Calu3 (cell line): ENCODE data around the gene ZNF687. TPM values are rescaled to one million over a fixed set of nuclear protein-coding genes. Genes with fewer than 3 reads are reported as not detected.

Experiments used
- BruUV-seq: library from RNA; stranded (reverse); fragments of 400-500 nt; replicated peaks from 2 replicates; lab custom pipeline; 2021; lab: Mats Ljungman, UMichigan
- CTCF ChIA-PET: fragments of 300-600 bp; sonication (Branson Sonifier 250); formaldehyde crosslinking; loops from one replicate; lab custom pipeline; 2022; ENCODE audit warnings: antibody characterized with exemption; lab: Charles Lee
- DNase-seq: peaks from one replicate; pipeline ENCODE4 v3.0.0; 2022
- H3K27ac Mint-ChIP-seq: one replicate; pipeline ENCODE4 v1.8.0; 2022; ENCODE audit warnings: mixed read lengths; ENCODE audit not compliant: unreplicated experiment
- H3K27me3 Mint-ChIP-seq: one replicate; pipeline ENCODE4 v1.8.0; 2022; ENCODE audit warnings: mixed read lengths; ENCODE audit not compliant: unreplicated experiment
- H3K36me3 Mint-ChIP-seq: one replicate; pipeline ENCODE4 v1.8.0; 2022; ENCODE audit warnings: mild to moderate bottlenecking, moderate library complexity, mixed read lengths; ENCODE audit not compliant: insufficient read depth, unreplicated experiment
- H3K4me1 Mint-ChIP-seq: one replicate; pipeline ENCODE4 v1.8.0; 2022; ENCODE audit warnings: mild to moderate bottlenecking, low read depth, mixed read lengths; ENCODE audit not compliant: unreplicated experiment
- H3K4me3 Mint-ChIP-seq: one replicate; pipeline ENCODE4 v1.8.0; 2022; ENCODE audit warnings: mild to moderate bottlenecking, low read depth, moderate library complexity, mixed read lengths; ENCODE audit not compliant: unreplicated experiment
- H3K9me3 Mint-ChIP-seq: one replicate; pipeline ENCODE4 v1.8.0; 2022; ENCODE audit warnings: low read depth, mixed read lengths; ENCODE audit not compliant: unreplicated experiment
- intact Hi-C: fragments of 100-400 bp; cut with micrococcal nuclease; formaldehyde crosslinking; loops from one replicate; pipeline ENCODE4 v1.10.0; 2022; ENCODE audit not compliant: unreplicated experiment
- total RNA-seq: library from RNA; stranded (reverse); gene quantifications from 2 replicates; pipeline ENCODE4 v1.2.3, GENCODE V29; 2022
- TF ChIP-seq, protein P1 (sequence below): fragments of 200-600 bp; IDR thresholded peaks from one replicate; pipeline ENCODE4 v1.8.0; 2022; ENCODE audit warnings: antibody characterized with exemption; ENCODE audit not compliant: unreplicated experiment

The ZNF687 gene
- total RNA-seq, 1 experiment from 2014 or later: 42.9 TPM

DNA sequence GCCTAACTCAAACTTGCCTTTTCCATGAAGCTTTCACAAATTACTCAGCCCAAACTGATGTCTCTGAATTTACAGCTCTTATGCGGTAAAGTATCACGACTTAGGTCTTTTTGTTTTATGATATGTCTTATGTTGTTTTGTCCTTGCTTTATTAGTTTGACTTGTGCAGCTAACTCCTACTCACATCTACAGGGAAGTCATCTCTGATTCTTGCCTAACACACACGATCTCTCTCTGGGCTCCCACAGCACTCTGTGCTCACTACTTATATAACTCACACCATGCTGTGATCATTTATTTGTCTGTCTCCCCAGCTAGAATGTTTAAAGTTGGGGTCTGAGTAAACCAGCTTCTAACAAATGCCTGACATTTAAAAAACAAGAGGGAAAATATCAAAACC lies 54.5 kb downstream of the ZNF687 start:
- TF ChIP-seq, protein P1, sequence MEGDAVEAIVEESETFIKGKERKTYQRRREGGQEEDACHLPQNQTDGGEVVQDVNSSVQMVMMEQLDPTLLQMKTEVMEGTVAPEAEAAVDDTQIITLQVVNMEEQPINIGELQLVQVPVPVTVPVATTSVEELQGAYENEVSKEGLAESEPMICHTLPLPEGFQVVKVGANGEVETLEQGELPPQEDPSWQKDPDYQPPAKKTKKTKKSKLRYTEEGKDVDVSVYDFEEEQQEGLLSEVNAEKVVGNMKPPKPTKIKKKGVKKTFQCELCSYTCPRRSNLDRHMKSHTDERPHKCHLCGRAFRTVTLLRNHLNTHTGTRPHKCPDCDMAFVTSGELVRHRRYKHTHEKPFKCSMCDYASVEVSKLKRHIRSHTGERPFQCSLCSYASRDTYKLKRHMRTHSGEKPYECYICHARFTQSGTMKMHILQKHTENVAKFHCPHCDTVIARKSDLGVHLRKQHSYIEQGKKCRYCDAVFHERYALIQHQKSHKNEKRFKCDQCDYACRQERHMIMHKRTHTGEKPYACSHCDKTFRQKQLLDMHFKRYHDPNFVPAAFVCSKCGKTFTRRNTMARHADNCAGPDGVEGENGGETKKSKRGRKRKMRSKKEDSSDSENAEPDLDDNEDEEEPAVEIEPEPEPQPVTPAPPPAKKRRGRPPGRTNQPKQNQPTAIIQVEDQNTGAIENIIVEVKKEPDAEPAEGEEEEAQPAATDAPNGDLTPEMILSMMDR: no peak
- no peak overlapping the region for H3K27ac Mint-ChIP-seq
- no peak for DNase-seq
- H3K4me3 Mint-ChIP-seq: no peak overlapping the region
- H3K9me3 Mint-ChIP-seq: no peaks in the 10 kb centered on the region
- intact Hi-C loops: no loop called here
- no peaks in the 10 kb centered on the region for H3K27me3 Mint-ChIP-seq
- CTCF ChIA-PET: interaction anchor here (0.6 kb wide), 1 partner anchor 397 kb away, joined by 3 read pairs; no protein-coding TSS in a partner anchor
- BruUV-seq: no TSS peak
- peaks cover 5% of the 10 kb centered on the region for H3K36me3 Mint-ChIP-seq
- H3K4me1 Mint-ChIP-seq: no peaks in the 10 kb centered on the region

DNA sequence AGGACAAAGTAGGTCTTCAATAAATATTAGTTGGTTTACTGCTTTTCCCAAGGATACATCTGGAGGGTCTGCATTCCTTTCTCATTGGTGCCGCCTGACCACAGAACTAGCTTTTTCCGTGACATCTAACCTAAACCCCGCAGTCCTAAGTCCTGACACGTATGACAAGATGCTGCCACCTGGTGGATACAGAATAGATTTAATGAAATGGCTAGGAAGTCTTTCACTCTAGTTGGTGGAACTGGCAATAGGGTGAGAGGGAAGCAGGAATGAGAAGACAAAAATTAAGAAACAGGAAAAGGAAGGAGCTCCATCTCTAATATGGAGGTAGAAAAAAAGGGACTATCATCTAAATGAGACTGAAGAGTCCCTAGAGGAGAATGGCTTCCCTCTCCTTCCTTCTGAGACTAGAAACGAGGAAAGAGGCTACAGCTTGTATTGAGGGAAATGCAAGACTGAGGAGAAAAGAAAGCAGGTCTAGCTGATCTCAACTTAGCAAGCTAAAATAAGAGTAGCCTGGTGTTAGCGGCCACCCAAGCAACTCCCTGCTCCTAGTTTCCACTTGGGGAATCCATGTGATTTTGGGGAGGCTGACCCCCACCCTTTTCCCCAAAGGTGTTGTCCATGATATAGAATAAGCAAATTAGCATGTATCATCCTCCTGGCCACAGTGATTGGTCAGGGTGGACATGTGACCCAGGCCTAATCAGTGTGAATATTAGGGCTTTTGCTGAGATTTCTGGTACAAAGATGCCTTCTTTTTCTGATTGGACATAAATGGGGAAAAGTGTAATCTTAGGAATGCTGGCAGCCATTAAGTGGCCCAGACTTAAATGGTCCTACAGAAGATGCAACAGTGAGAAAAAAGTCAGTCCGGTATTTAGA lies 59.0 kb downstream of the ZNF687 start:
- no peaks in the 10 kb centered on the region for H3K9me3 Mint-ChIP-seq
- TF ChIP-seq, protein P1: peak; percentile 46
- CTCF ChIA-PET: interaction anchor here (0.5 to 2.5 kb wide), 22 partner anchors 9 to 241 kb away, joined by 3 to 84 read pairs (median 5); partner anchors contain the start of genes PI4KB, PSMB4, PSMD4 and ZNF687
- no peaks in the 10 kb centered on the region for H3K27me3 Mint-ChIP-seq
- DNase-seq: peak; percentile 72
- no peak overlapping the region for H3K4me3 Mint-ChIP-seq
- BruUV-seq: no TSS peak
- H3K4me1 Mint-ChIP-seq: peaks cover 3% of the 10 kb centered on the region
- H3K36me3 Mint-ChIP-seq: peaks cover 28% of the 10 kb centered on the region
- peak overlapping the region; percentile 3 for H3K27ac Mint-ChIP-seq
- intact Hi-C loops: loop anchor here (1.0 to 5.0 kb wide), 3 partner anchors 40 to 144 kb away; partner anchors contain the start of gene PSMB4

Other genes starting within 250 kb of the ZNF687 start
- 1.2 and 2.4 TPM in 2 replicates for gene BNIPL, start 245.7 kb upstream of the ZNF687 start, total RNA-seq
- 8.5 and 9.5 TPM in 2 replicates for gene C1orf56, start 234.5 kb upstream of the ZNF687 start, total RNA-seq
- gene CDC42SE1, start 222.7 kb upstream of the ZNF687 start, total RNA-seq: 103 and 110 TPM in 2 replicates
- 1.5 and 2.1 TPM in 2 replicates for gene MLLT11, start 221.9 kb upstream of the ZNF687 start, total RNA-seq
- 10.9 and 13.6 TPM in 2 replicates for gene GABPB2, start 211.5 kb upstream of the ZNF687 start, total RNA-seq
- 2.2 and 2.5 TPM in 2 replicates for gene SEMA6C, start 135.7 kb upstream of the ZNF687 start, total RNA-seq
- gene TNFAIP8L2, start 125.7 kb upstream of the ZNF687 start, total RNA-seq: not detected in 2 replicates
- gene LYSMD1, start 116.4 kb upstream of the ZNF687 start, total RNA-seq: 7.6 and 9.7 TPM in 2 replicates
- 47.3 and 49.8 TPM in 2 replicates for gene SCNM1, start 116.2 kb upstream of the ZNF687 start, total RNA-seq
- 1.6 and 2.1 TPM in 2 replicates for gene TMOD4, start 106.3 kb upstream of the ZNF687 start, total RNA-seq
- 91.4 and 111 TPM in 2 replicates for gene VPS72, start 92.1 kb upstream of the ZNF687 start, total RNA-seq
- 86.6 and 96.2 TPM in 2 replicates for gene PIP5K1A, start 83.7 kb upstream of the ZNF687 start, total RNA-seq
- gene PSMD4, start 27.6 kb upstream of the ZNF687 start, total RNA-seq: 302 and 325 TPM in 2 replicates
- 50.7 and 57.6 TPM in 2 replicates for gene PI4KB, start 45.1 kb downstream of the ZNF687 start, total RNA-seq
- gene RFX5, start 65.0 kb downstream of the ZNF687 start, total RNA-seq: 82.4 and 88.1 TPM in 2 replicates
- 7.8 and 9.8 TPM in 2 replicates for gene SELENBP1, start 90.4 kb downstream of the ZNF687 start, total RNA-seq
- gene PSMB4, start 117.3 kb downstream of the ZNF687 start, total RNA-seq: 355 and 411 TPM in 2 replicates
- gene POGZ, start 177.2 kb downstream of the ZNF687 start, total RNA-seq: 118 and 128 TPM in 2 replicates
- gene CGN, start 229.1 kb downstream of the ZNF687 start, total RNA-seq: 113 and 131 TPM in 2 replicates